Endothelial cell of umbilical vein (primary cell): ENCODE data around the gene BCL11A. TPM values are rescaled to one million over a fixed set of nuclear protein-coding genes. Genes with fewer than 3 reads are reported as not detected.

ENCODE experiments used
- BruUV-seq: library from RNA; stranded (reverse); fragments of 400-500 nt; replicated peaks from 2 replicates; lab custom pipeline; 2021; lab: Mats Ljungman, UMichigan
- CTCF ChIA-PET: fragments of 300-600, 350-600 bp; sonication (Branson Sonifier 250); formaldehyde crosslinking; loops from one replicate; lab custom pipeline; 2021; ENCODE audit warnings: antibody characterized with exemption, inconsistent platforms; lab: Charles Lee
- POLR2A ChIA-PET: fragments of 300-600, 350-600 bp; sonication (Branson Sonifier 250); formaldehyde crosslinking; loops from one replicate; lab custom pipeline; 2021; ENCODE audit warnings: antibody characterized with exemption, inconsistent platforms; lab: Charles Lee
- DNase-seq: peaks from one replicate; pipeline ENCODE4 v3.0.0-alpha.2; 2011; ENCODE audit warnings: low read depth, low spot score
- FAIRE-seq: peaks from 2 replicates; lab custom pipeline; 2011; peaks lifted over from hg19 to GRCh38; lab: Jason Lieb, UNC
- H2AFZ ChIP-seq: 2 replicates; pipeline ENCODE4 v1.6.0; 2012; ENCODE audit warnings: low read depth, low read length, control low read depth, inconsistent platforms
- H3K27ac ChIP-seq: 2 replicates; pipeline ENCODE4 v1.5.1; 2011; ENCODE audit warnings: low read depth, mild to moderate bottlenecking, control low read depth, low read length, moderate library complexity; ENCODE audit not compliant: insufficient read depth
- H3K27me3 ChIP-seq, 2 experiments: 2 replicates each; pipeline versions ENCODE4 v1.6.0 to v1.6.1; 2011; ENCODE audit warnings: low read length in 2 of 2, mixed read lengths in 1 of 2; ENCODE audit not compliant: control insufficient read depth in 2 of 2, insufficient read depth in 2 of 2
- H3K36me3 ChIP-seq, 2 experiments: 2 replicates in 1 of 2; 3 replicates in 1 of 2; pipeline ENCODE4 v1.5.1; 2011; ENCODE audit warnings: low read length in 2 of 2, mild to moderate bottlenecking in 1 of 2, moderate library complexity in 1 of 2; ENCODE audit not compliant: control insufficient read depth in 2 of 2, insufficient read depth in 2 of 2; ENCODE audit errors: extremely low read depth in 1 of 2
- H3K4me1 ChIP-seq: 3 replicates; pipeline ENCODE4 v1.5.1; 2011; ENCODE audit warnings: mild to moderate bottlenecking, low read length; ENCODE audit not compliant: control insufficient read depth, insufficient read depth; ENCODE audit errors: extremely low read depth
- H3K4me2 ChIP-seq: 2 replicates; pipeline ENCODE4 v1.6.1; 2011; ENCODE audit warnings: low read length, control low read depth, mixed read lengths; ENCODE audit not compliant: insufficient read depth
- H3K4me3 ChIP-seq, 3 experiments: fragments of 200-600 bp in 1 of 3; sonication (generic), shearing (Covaris generic) in 1 of 3; replicated peaks in 1 of 3; 2 replicates each; pipeline ENCODE4 v1.5.1; 2011 to 2016; ENCODE audit warnings: control low read depth in 3 of 3, low read length in 3 of 3, mild to moderate bottlenecking in 2 of 3, inconsistent platforms in 1 of 3, low read depth in 1 of 3, moderate library complexity in 1 of 3; ENCODE audit not compliant: insufficient read depth in 1 of 3
- H3K79me2 ChIP-seq: 2 replicates; pipeline ENCODE4 v1.6.0; 2012; ENCODE audit warnings: low read length, inconsistent platforms; ENCODE audit not compliant: control insufficient read depth, insufficient read depth
- H3K9ac ChIP-seq: replicated peaks from 2 replicates; pipeline ENCODE3; 2011; ENCODE audit warnings: low read length, control low read depth; ENCODE audit not compliant: insufficient read depth; ENCODE audit errors: extremely low read depth
- H3K9me1 ChIP-seq: replicated peaks from 3 replicates; pipeline ENCODE4 v1.6.0; 2011; ENCODE audit warnings: mild to moderate bottlenecking, low read length; ENCODE audit not compliant: control insufficient read depth, insufficient read depth; ENCODE audit errors: extremely low read depth
- H3K9me3 ChIP-seq: replicated peaks from 2 replicates; pipeline ENCODE4 v1.5.1; 2012; ENCODE audit warnings: low read length, inconsistent platforms; ENCODE audit not compliant: control insufficient read depth, insufficient read depth
- H4K20me1 ChIP-seq: replicated peaks from 2 replicates; pipeline ENCODE3; 2011; ENCODE audit warnings: mild to moderate bottlenecking, low read length; ENCODE audit not compliant: control insufficient read depth, insufficient read depth; ENCODE audit errors: extremely low read depth
- EZH2 ChIP-seq: IDR thresholded peaks from 2 replicates; pipeline ENCODE4 v1.6.1; 2012; ENCODE audit warnings: borderline replicate concordance, low read depth, mild to moderate bottlenecking, moderate library complexity, low read length, inconsistent platforms; ENCODE audit not compliant: severe bottlenecking
- FOS ChIP-seq: IDR thresholded peaks from 2 replicates; pipeline ENCODE4 v1.6.1; 2011; ENCODE audit warnings: mild to moderate bottlenecking, low read length, moderate library complexity, borderline replicate concordance; ENCODE audit not compliant: insufficient read depth
- GATA2 ChIP-seq: IDR thresholded peaks from 2 replicates; pipeline ENCODE4 v1.7.0; 2011; ENCODE audit warnings: low read depth, mild to moderate bottlenecking, moderate library complexity, mixed read lengths, low read length; ENCODE audit not compliant: insufficient read length, insufficient read depth
- JUN ChIP-seq: IDR thresholded peaks from 2 replicates; pipeline ENCODE4 v1.6.1; 2011; ENCODE audit warnings: borderline replicate concordance, low read depth; ENCODE audit not compliant: insufficient read length, insufficient read depth
- MAX ChIP-seq: IDR thresholded peaks from 2 replicates; pipeline ENCODE4 v1.6.1; 2011; ENCODE audit not compliant: insufficient read depth, insufficient read length
- MYC ChIP-seq: IDR thresholded peaks from one replicate; pipeline ENCODE4 v1.6.1; 2011; ENCODE audit warnings: mild to moderate bottlenecking, low read depth, low read length
- POLR2A ChIP-seq: IDR thresholded peaks from 2 replicates; pipeline ENCODE4 v1.6.1; 2012; ENCODE audit warnings: low read depth, mild to moderate bottlenecking, control low read depth, low read length
- POLR2AphosphoS5 ChIP-seq: IDR thresholded peaks from 2 replicates; pipeline ENCODE4 v1.6.1; 2012; ENCODE audit warnings: low read depth, mild to moderate bottlenecking, control low read depth, low read length, moderate library complexity; ENCODE audit not compliant: insufficient read depth
- dilution Hi-C: fragments of 300-500 bp; cut with MboI; formaldehyde crosslinking; loops from one replicate; pipeline ENCODE4 v1.15.0; 2019; ENCODE audit warnings: low sequenced_read_pairs; ENCODE audit not compliant: extremely low pct_ligation_motif_present
- intact Hi-C: fragments of 100-400 bp; cut with micrococcal nuclease; formaldehyde crosslinking; loops from one replicate; pipeline ENCODE4 v1.10.0; 2022
- polyA plus RNA-seq, 4 experiments: library from polyadenylated mRNA; depleted of rRNA in 3 of 4; stranded (reverse) in 3 of 4; unstranded in 1 of 4; fragments of >200 nt; gene quantifications; 2 replicates each; pipeline versions ENCODE4 v1.2.1 to v1.2.3, GENCODE V29; 2011 to 2012; ENCODE audit warnings: missing spikeins in 1 of 4
- total RNA-seq: library from RNA; stranded (reverse); gene quantifications from 2 replicates; pipeline ENCODE4 v1.2.3, GENCODE V29; 2021
- TF ChIP-seq, protein P1 (sequence below), 2 donors: IDR thresholded peaks; 1 replicate in 1 of 2; 2 replicates in 1 of 2; pipeline ENCODE4 v1.5.1; 2011; ENCODE audit warnings: low read length in 2 of 2, mild to moderate bottlenecking in 2 of 2, moderate library complexity in 2 of 2, control low read depth in 1 of 2, inconsistent platforms in 1 of 2, low read depth in 1 of 2; ENCODE audit not compliant: insufficient read depth in 1 of 2; ENCODE audit errors: extremely low read depth in 1 of 2

Gene BCL11A
- total and polyA plus RNA-seq, 2 donors (not counting 3 experiments of a cell fraction or from before 2014, with no cell fraction given) = 0.12 to 0.88 TPM

GRCh38 chr2:60532421-60532820 is 21.0 kb downstream of the BCL11A start:
- ChIA-PET POLR2A (no interaction called here), CTCF (no interaction called here)
- no peak overlapping the region for H3K9ac ChIP-seq
- intact Hi-C loops = no loop called here
- no peaks in the 10 kb centered on the region for H3K9me3 ChIP-seq
- H2AFZ ChIP-seq = no peak overlapping the region
- no peak for TF ChIP-seq POLR2A
- TF ChIP-seq, protein P1, sequence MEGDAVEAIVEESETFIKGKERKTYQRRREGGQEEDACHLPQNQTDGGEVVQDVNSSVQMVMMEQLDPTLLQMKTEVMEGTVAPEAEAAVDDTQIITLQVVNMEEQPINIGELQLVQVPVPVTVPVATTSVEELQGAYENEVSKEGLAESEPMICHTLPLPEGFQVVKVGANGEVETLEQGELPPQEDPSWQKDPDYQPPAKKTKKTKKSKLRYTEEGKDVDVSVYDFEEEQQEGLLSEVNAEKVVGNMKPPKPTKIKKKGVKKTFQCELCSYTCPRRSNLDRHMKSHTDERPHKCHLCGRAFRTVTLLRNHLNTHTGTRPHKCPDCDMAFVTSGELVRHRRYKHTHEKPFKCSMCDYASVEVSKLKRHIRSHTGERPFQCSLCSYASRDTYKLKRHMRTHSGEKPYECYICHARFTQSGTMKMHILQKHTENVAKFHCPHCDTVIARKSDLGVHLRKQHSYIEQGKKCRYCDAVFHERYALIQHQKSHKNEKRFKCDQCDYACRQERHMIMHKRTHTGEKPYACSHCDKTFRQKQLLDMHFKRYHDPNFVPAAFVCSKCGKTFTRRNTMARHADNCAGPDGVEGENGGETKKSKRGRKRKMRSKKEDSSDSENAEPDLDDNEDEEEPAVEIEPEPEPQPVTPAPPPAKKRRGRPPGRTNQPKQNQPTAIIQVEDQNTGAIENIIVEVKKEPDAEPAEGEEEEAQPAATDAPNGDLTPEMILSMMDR (IDR thresholded peaks at IDR 0.05; ENCODE audit: extremely low read depth in 1 of 2, insufficient read depth in 1 of 2, low read depth in 1 of 2, low read length in 2 of 2) = no peak
- no peak for TF ChIP-seq MAX
- no peak for TF ChIP-seq MYC
- no peak for TF ChIP-seq EZH2
- TF ChIP-seq JUN = no peak
- TF ChIP-seq FOS = no peak
- no peak for TF ChIP-seq POLR2AphosphoS5
- TF ChIP-seq GATA2 = no peak
- BruUV-seq = no TSS peak
- H3K79me2 ChIP-seq = no peaks in the 10 kb centered on the region
- peak; percentile 4 for FAIRE-seq
- H3K9me1 ChIP-seq = no peaks in the 10 kb centered on the region
- no peaks in the 10 kb centered on the region for H4K20me1 ChIP-seq
- no peaks in the 10 kb centered on the region for H3K36me3 ChIP-seq
- peaks cover 0 to 4% of the 10 kb centered on the region in 2 experiments for H3K27me3 ChIP-seq
- no peak overlapping the region for H3K4me3 ChIP-seq
- no peak overlapping the region for H3K27ac ChIP-seq
- no peak for DNase-seq
- dilution Hi-C loops = no loop called here
- H3K4me2 ChIP-seq = no peak overlapping the region
- H3K4me1 ChIP-seq = no peaks in the 10 kb centered on the region
